Measurements from ENCODE around the gene SUPT7L.

Gene SUPT7L

GRCh38 chr2:27647289-27647688, 16.1 kb downstream of the SUPT7L start:
- DNase-seq (ENCODE audit: low read depth), result no peak
- H3K4me3 ChIP-seq (ENCODE audit: low read depth, low read length), result no peak overlapping the region
- no peak for TF ChIP-seq CTCF (IDR thresholded peaks at IDR 0.05; ENCODE audit: low read depth, low read length, missing control alignments)
- in situ Hi-C loops (cut with HindIII; ENCODE audit: low sequenced_read_pairs), result no loop called here

GRCh38 chr2:27645197-27645596, 18.2 kb downstream of the SUPT7L start:
- H3K4me3 ChIP-seq (ENCODE audit: low read depth, low read length), result no peak overlapping the region
- no peak for TF ChIP-seq CTCF (IDR thresholded peaks at IDR 0.05; ENCODE audit: low read depth, low read length, missing control alignments)
- DNase-seq (ENCODE audit: low read depth), result no peak
- in situ Hi-C loops (cut with HindIII; ENCODE audit: low sequenced_read_pairs), result no loop called here

GRCh38 chr2:27640722-27641245, 22.6 kb downstream of the SUPT7L start:
- H3K4me3 ChIP-seq (ENCODE audit: low read depth, low read length), result no peak overlapping the region
- TF ChIP-seq CTCF (IDR thresholded peaks at IDR 0.05; ENCODE audit: low read depth, low read length, missing control alignments), result no peak
- in situ Hi-C loops (cut with HindIII; ENCODE audit: low sequenced_read_pairs), result no loop called here
- no peak for DNase-seq (ENCODE audit: low read depth)

DNA sequence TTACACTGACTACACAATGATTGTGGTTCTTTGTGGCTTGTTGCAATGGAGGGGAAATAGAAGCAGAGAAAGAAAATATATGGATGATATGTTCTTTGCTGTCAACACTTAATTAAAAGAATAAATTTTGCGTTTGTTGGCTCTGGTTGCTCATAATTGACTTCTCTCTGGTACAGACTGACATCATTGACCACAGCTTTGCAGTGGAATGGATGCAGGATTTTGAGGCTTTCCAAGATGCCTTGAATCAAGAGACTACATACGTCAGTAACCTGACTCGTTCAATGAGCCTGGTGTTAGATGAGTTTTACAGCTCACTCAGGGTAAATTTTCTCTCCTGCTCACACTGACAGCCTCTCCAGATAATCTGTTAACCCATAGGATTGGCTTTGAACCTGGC, 24.7 kb downstream of the SUPT7L start:
- peak; percentile 90 for DNase-seq (ENCODE audit: low read depth)
- TF ChIP-seq CTCF (IDR thresholded peaks at IDR 0.05; ENCODE audit: low read depth, low read length, missing control alignments), result no peak
- no peak overlapping the region for H3K4me3 ChIP-seq (ENCODE audit: low read depth, low read length)
- in situ Hi-C loops (cut with HindIII; ENCODE audit: low sequenced_read_pairs), result no loop called here

DNA sequence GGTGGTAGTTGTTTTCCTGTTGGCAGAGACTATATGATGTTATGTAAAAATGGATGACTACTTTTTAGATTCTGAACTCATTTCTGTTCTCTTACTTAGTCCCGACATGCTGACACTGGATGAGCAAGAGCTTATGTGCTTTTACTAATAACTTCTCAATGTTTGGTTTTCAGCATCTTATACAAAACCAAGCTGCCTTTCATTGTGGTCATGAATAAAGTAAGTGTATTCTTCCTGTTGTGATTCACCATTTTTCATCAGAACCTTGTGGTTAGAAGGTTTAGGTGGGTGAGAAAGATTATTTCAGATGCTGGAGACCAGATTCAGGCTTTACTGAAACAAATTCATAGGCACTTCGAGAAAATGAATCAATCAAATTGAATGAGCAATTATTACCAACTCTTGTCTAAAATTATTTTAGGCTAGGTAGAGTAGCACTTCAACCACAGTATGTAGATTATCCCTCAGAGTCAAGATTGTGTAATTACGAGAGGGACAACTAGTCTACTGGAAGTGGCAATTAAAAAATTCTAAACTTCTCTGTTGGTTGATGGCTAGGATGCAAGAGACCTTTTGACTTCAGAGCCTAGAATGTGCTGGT, 25.3 kb downstream of the SUPT7L start:
- in situ Hi-C loops (cut with HindIII; ENCODE audit: low sequenced_read_pairs), result no loop called here

GRCh38 chr2:27636766-27637165, 26.6 kb downstream of the SUPT7L start:
- no peak for DNase-seq (ENCODE audit: low read depth)
- TF ChIP-seq CTCF (IDR thresholded peaks at IDR 0.05; ENCODE audit: low read depth, low read length, missing control alignments), result no peak
- in situ Hi-C loops (cut with HindIII; ENCODE audit: low sequenced_read_pairs), result no loop called here
- H3K4me3 ChIP-seq (ENCODE audit: low read depth, low read length), result no peak overlapping the region

More for the DNA sequence above, 25.3 kb downstream of the SUPT7L start:
- TF ChIP-seq CTCF (IDR thresholded peaks at IDR 0.05; ENCODE audit: low read depth, low read length, missing control alignments), result no peak
- peak; percentile 80 for DNase-seq (ENCODE audit: low read depth)
- no peak overlapping the region for H3K4me3 ChIP-seq (ENCODE audit: low read depth, low read length)
